B cell (primary cell): ENCODE results near the gene RPL10. TPM values are rescaled to one million over a fixed set of nuclear protein-coding genes. Genes with fewer than 3 reads are reported as not detected.

ENCODE experiments used
- ATAC-seq: fragments of 200-7000 bp; cut with Tn5 transposase; one replicate; pipeline ENCODE4 v1.10.0; 2021; ENCODE audit warnings: low read depth, mild to moderate bottlenecking, moderate number of reproducible peaks, moderate library complexity
- CTCF ChIA-PET: fragments of 350-600 bp; sonication (Branson Sonifier 250); formaldehyde crosslinking; loops from one replicate; lab custom pipeline; 2021; ENCODE audit warnings: antibody characterized with exemption, inconsistent platforms; lab: Charles Lee
- POLR2A ChIA-PET: fragments of 350-600 bp; sonication (Branson Sonifier 250); formaldehyde crosslinking; loops from one replicate; lab custom pipeline; 2021; ENCODE audit warnings: antibody characterized with exemption; lab: Charles Lee
- DNase-seq: peaks from one replicate; pipeline ENCODE4 v3.0.0; 2013
- H2AFZ ChIP-seq: 2 replicates; pipeline ENCODE4 v1.6.1; 2012; ENCODE audit warnings: mild to moderate bottlenecking, low read depth, low read length; ENCODE audit not compliant: insufficient read depth, poor library complexity, severe bottlenecking
- H3K27ac ChIP-seq, 2 donors: 1 replicate in 1 of 2; 2 replicates in 1 of 2; pipeline ENCODE4 v1.5.1; 2012 to 2013; ENCODE audit warnings: low read length in 2 of 2, mild to moderate bottlenecking in 2 of 2, moderate library complexity in 1 of 2
- H3K27me3 ChIP-seq, 4 experiments: fragments of 200-600 bp in 1 of 4; sonication (generic) in 1 of 4; replicated peaks in 1 of 4; 1 replicate in 2 of 4; 2 replicates in 2 of 4; pipeline versions ENCODE4 v1.6.1 to v1.7.0; 2013 to 2016; ENCODE audit warnings: low read length in 3 of 4, mild to moderate bottlenecking in 2 of 4, mixed read lengths in 1 of 4, moderate library complexity in 1 of 4; ENCODE audit not compliant: insufficient read depth in 4 of 4, control insufficient read depth in 3 of 4; ENCODE audit errors: control extremely low read depth in 1 of 4
- H3K36me3 ChIP-seq, 2 experiments: replicated peaks in 1 of 2; 1 replicate in 1 of 2; 2 replicates in 1 of 2; pipeline versions ENCODE4 v1.6.1 to v1.7.1; 2013; ENCODE audit warnings: low read length in 1 of 2; ENCODE audit not compliant: insufficient read depth in 2 of 2, control insufficient read depth in 1 of 2; ENCODE audit errors: control extremely low read depth in 1 of 2, extremely low read depth in 1 of 2
- H3K4me1 ChIP-seq, 2 donors: fragments of 200-600 bp in 1 of 2; sonication (generic) in 1 of 2; 1 replicate in 1 of 2; 2 replicates in 1 of 2; pipeline versions ENCODE4 v1.5.1 to v1.6.1; 2013 to 2017; ENCODE audit warnings: low read length in 2 of 2; ENCODE audit not compliant: control insufficient read depth in 2 of 2, insufficient read depth in 2 of 2
- H3K4me2 ChIP-seq: replicated peaks from 2 replicates; pipeline ENCODE3; 2012; ENCODE audit warnings: mild to moderate bottlenecking, low read depth, low read length; ENCODE audit not compliant: poor library complexity, severe bottlenecking
- H3K4me3 ChIP-seq, 5 experiments: fragments of 200-600 bp in 1 of 5; sonication (generic) in 1 of 5; 1 replicate in 3 of 5; 2 replicates in 2 of 5; pipeline versions ENCODE4 v1.5.1 to v1.7.0; 2011 to 2016; ENCODE audit warnings: low read length in 4 of 5, mild to moderate bottlenecking in 4 of 5, low read depth in 2 of 5, control low read depth in 1 of 5, moderate library complexity in 1 of 5; ENCODE audit not compliant: insufficient read depth in 1 of 5; ENCODE audit errors: control extremely low read depth in 1 of 5, extremely low read depth in 1 of 5
- H3K79me2 ChIP-seq: fragments of 200-600 bp; sonication (generic); one replicate; pipeline ENCODE4 v1.6.0; 2016; ENCODE audit warnings: low read length; ENCODE audit not compliant: control insufficient read depth, insufficient read depth
- H3K9ac ChIP-seq: fragments of 200-600 bp; sonication (generic); 2 replicates; pipeline ENCODE4 v1.6.1; 2017; ENCODE audit warnings: mild to moderate bottlenecking, low read length, moderate library complexity
- H3K9me3 ChIP-seq, 3 donors: one replicate each; pipeline versions ENCODE4 v1.6.1 to v1.7.1; 2013; ENCODE audit warnings: low read length in 2 of 3; ENCODE audit not compliant: control insufficient read depth in 2 of 3, insufficient read depth in 1 of 3; ENCODE audit errors: control extremely low read depth in 1 of 3
- H4K20me1 ChIP-seq: 2 replicates; pipeline ENCODE4 v1.6.0; 2012; ENCODE audit warnings: mild to moderate bottlenecking, low read length; ENCODE audit not compliant: insufficient read depth, control insufficient read depth, poor library complexity, severe bottlenecking
- H3K27ac Mint-ChIP-seq: one replicate; pipeline ENCODE4 v1.8.0; 2021; ENCODE audit warnings: mixed read lengths
- H3K27me3 Mint-ChIP-seq: one replicate; pipeline ENCODE4 v1.8.0; 2021; ENCODE audit warnings: mixed read lengths
- H3K4me1 Mint-ChIP-seq: one replicate; pipeline ENCODE4 v1.8.0; 2021; ENCODE audit warnings: mixed read lengths
- H3K4me3 Mint-ChIP-seq: one replicate; pipeline ENCODE4 v1.8.0; 2021; ENCODE audit warnings: mixed read lengths
- H3K9me3 Mint-ChIP-seq: one replicate; pipeline ENCODE4 v1.8.0; 2022; ENCODE audit warnings: mixed read lengths; ENCODE audit not compliant: insufficient read depth
- EZH2 ChIP-seq: IDR thresholded peaks from 2 replicates; pipeline ENCODE4 v1.6.1; 2012; ENCODE audit warnings: borderline replicate concordance, low read depth, mild to moderate bottlenecking, moderate library complexity, low read length; ENCODE audit not compliant: insufficient read depth, poor library complexity, severe bottlenecking
- WGBS: methylation state at CpG from one replicate; pipeline ENCODE4 v1.1.5; 2013; ENCODE audit warnings: missing lambda C conversion rate; ENCODE audit not compliant: insufficient coverage; 5-methylcytosine and 5-hydroxymethylcytosine counted together
- intact Hi-C: fragments of 100-400 bp; cut with micrococcal nuclease; formaldehyde crosslinking; loops from one replicate; pipeline ENCODE4 v1.10.0; 2022
- polyA plus RNA-seq: library from polyadenylated mRNA; depleted of rRNA; stranded (reverse); fragments of >200 nt; gene quantifications from 2 replicates; pipeline ENCODE4 v1.2.3, GENCODE V29; 2012
- total RNA-seq, 2 donors: library from RNA; stranded (reverse); fragments of 120-200 nt in 1 of 2; gene quantifications; 1 replicate in 1 of 2; 2 replicates in 1 of 2; pipeline versions ENCODE4 v1.2.3 to v1.2.4, GENCODE V29; 2013 to 2022
- TF ChIP-seq, protein P1 (sequence below): fragments of 200-600 bp; IDR thresholded peaks from one replicate; pipeline ENCODE4 v1.8.0; 2022; ENCODE audit warnings: antibody characterized with exemption, mild to moderate bottlenecking

RPL10 gene
- total and polyA plus RNA-seq, 2 donors (not counting 1 experiment from before 2014, with no cell fraction given) = 4,073 to 16,482 TPM

DNA sequence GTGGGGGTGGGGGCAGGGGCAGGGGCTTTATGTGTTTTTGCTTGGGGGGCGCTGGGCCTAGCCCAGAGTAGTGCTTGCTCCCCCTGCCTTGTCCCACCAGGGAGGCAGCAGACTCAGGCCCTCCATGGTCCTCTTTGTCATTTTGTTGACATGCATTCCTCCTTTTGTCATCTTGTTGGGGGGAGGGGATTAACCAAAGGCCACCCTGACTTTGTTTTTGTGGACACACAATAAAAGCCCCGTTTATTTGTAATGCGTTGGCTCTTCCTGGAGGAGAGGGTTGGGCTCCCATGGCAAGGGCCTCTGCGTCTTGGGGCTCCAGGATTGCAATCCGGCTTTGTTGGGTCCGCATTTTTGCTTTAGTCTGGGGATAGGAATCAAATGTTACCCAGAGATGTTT is 16.9 kb upstream of the RPL10 start:
- H3K27ac Mint-ChIP-seq = no peak overlapping the region
- ChIA-PET POLR2A (no interaction called here), CTCF (no interaction called here)
- H3K4me3 Mint-ChIP-seq = no peak overlapping the region
- peaks cover 25% of the 10 kb centered on the region for H3K4me1 Mint-ChIP-seq
- Histone ChIP-seq H3K79me2 (peaks cover 10% of the 10 kb centered on the region), H3K9ac (no peak overlapping the region), H3K27me3 (no peaks in the 10 kb centered on the region), H3K4me3 (no peak overlapping the region), H2AFZ (no peak overlapping the region), H3K4me1 (peaks cover 18 to 27% of the 10 kb centered on the region in 2 donors), H3K27ac (no peak overlapping the region), H3K36me3 (peaks cover 0 to 7% of the 10 kb centered on the region in 2 experiments), H3K9me3 (no peaks in the 10 kb centered on the region), H4K20me1 (no peaks in the 10 kb centered on the region), H3K4me2 (no peak overlapping the region)
- H3K9me3 Mint-ChIP-seq = no peaks in the 10 kb centered on the region
- intact Hi-C loops = no loop called here
- no peak for ATAC-seq
- no peaks in the 10 kb centered on the region for H3K27me3 Mint-ChIP-seq
- WGBS = 90% methylated on average over 2 of the region's 6 CpGs
- no peak for DNase-seq
- TF ChIP-seq, protein P1, sequence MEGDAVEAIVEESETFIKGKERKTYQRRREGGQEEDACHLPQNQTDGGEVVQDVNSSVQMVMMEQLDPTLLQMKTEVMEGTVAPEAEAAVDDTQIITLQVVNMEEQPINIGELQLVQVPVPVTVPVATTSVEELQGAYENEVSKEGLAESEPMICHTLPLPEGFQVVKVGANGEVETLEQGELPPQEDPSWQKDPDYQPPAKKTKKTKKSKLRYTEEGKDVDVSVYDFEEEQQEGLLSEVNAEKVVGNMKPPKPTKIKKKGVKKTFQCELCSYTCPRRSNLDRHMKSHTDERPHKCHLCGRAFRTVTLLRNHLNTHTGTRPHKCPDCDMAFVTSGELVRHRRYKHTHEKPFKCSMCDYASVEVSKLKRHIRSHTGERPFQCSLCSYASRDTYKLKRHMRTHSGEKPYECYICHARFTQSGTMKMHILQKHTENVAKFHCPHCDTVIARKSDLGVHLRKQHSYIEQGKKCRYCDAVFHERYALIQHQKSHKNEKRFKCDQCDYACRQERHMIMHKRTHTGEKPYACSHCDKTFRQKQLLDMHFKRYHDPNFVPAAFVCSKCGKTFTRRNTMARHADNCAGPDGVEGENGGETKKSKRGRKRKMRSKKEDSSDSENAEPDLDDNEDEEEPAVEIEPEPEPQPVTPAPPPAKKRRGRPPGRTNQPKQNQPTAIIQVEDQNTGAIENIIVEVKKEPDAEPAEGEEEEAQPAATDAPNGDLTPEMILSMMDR = no peak
- TF ChIP-seq EZH2 = no peak

DNA sequence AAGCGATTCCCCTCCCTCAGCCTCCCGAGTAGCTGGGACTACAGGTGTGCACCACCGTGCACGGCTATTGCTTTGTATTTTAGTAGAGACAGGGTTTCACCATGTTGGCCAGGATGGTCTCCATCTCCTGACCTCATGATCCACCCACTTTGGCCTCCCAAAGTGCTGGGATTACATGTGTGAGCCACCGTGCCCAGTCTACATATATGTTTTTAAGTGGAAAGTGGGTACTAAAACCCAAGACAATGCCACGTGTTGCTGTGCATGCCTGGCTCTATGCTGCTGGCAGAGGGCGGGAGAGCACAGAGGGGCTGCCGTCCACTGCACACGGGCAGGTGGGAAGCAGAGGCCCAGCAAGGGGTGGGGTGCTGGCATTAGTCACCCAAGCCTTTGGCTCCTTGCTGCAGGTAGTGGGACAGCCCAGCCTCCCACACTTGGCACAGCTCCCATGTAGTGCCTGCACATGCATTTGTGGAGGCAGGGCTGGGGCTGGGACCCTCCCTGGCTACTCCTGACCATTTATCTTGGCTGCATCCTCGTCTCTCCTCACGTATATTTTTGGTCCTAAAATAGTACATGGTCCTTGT is 15.6 kb upstream of the RPL10 start:
- ATAC-seq (no peak), DNase-seq (no peak)
- Histone ChIP-seq H3K4me3 (no peak overlapping the region), H3K79me2 (peaks cover 10% of the 10 kb centered on the region), H3K4me1 (peaks cover 18 to 22% of the 10 kb centered on the region in 2 donors), H2AFZ (no peak overlapping the region), H3K27ac (no peak overlapping the region), H3K36me3 (peaks cover 0 to 7% of the 10 kb centered on the region in 2 experiments), H3K9ac (no peak overlapping the region), H4K20me1 (no peaks in the 10 kb centered on the region), H3K4me2 (no peak overlapping the region), H3K9me3 (no peaks in the 10 kb centered on the region), H3K27me3 (no peaks in the 10 kb centered on the region)
- TF ChIP-seq, protein P1 = no peak
- no peak for TF ChIP-seq EZH2
- intact Hi-C loops = no loop called here
- ChIA-PET POLR2A (no interaction called here), CTCF (interaction anchor here (0.7 to 1.4 kb wide), 3 partner anchors 8 to 247 kb away, joined by 3 to 6 read pairs (median 3); partner anchors contain the start of gene FLNA)
- H3K4me1 Mint-ChIP-seq = peaks cover 20% of the 10 kb centered on the region
- H3K27me3 Mint-ChIP-seq = no peaks in the 10 kb centered on the region
- WGBS = 100% methylated on average over 3 of the region's 11 CpGs
- no peaks in the 10 kb centered on the region for H3K9me3 Mint-ChIP-seq
- H3K4me3 Mint-ChIP-seq = no peak overlapping the region
- H3K27ac Mint-ChIP-seq = no peak overlapping the region
